ENCODE results near the gene TTYH3. TPM values are rescaled to one million over a fixed set of nuclear protein-coding genes. Genes with fewer than 3 reads are reported as not detected.

The TTYH3 gene
- total and polyA plus RNA-seq, 9 of the 15 experiments (the other 6 are each of a cell fraction or from before 2014, with no cell fraction given) = 0.01 to 5.5 (median 1.1) TPM

DNA sequence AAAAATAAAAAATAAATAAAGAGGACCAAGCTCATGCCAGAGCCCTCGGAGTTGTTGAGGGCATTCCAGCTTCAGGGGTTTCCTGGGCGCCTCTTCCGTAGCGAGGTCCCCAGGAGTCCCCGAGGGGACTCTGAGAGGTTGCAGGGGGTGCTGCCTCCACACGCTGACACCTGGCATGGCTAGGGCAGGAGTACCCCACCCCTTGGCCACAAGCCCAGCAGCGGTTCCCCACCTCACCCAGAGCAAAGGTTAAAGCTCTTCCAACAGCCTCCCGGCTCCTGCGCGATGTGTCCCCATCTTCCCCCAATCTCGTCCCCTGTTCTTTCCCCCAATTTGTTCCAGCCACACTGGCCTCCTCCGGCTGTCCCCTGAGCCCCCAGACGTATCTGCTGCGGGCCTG, 60.8 kb downstream of the TTYH3 start (continued):
- TF ChIP-seq, protein P1, sequence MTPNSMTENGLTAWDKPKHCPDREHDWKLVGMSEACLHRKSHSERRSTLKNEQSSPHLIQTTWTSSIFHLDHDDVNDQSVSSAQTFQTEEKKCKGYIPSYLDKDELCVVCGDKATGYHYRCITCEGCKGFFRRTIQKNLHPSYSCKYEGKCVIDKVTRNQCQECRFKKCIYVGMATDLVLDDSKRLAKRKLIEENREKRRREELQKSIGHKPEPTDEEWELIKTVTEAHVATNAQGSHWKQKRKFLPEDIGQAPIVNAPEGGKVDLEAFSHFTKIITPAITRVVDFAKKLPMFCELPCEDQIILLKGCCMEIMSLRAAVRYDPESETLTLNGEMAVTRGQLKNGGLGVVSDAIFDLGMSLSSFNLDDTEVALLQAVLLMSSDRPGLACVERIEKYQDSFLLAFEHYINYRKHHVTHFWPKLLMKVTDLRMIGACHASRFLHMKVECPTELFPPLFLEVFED (CRISPR knock-in tag; conservative IDR thresholded peaks at IDR 0.05) = no peak
- no peak for TF ChIP-seq MEIS2 (IDR thresholded peaks at IDR 0.05; ENCODE audit: partially characterized antibody)
- TF ChIP-seq, protein P2, sequence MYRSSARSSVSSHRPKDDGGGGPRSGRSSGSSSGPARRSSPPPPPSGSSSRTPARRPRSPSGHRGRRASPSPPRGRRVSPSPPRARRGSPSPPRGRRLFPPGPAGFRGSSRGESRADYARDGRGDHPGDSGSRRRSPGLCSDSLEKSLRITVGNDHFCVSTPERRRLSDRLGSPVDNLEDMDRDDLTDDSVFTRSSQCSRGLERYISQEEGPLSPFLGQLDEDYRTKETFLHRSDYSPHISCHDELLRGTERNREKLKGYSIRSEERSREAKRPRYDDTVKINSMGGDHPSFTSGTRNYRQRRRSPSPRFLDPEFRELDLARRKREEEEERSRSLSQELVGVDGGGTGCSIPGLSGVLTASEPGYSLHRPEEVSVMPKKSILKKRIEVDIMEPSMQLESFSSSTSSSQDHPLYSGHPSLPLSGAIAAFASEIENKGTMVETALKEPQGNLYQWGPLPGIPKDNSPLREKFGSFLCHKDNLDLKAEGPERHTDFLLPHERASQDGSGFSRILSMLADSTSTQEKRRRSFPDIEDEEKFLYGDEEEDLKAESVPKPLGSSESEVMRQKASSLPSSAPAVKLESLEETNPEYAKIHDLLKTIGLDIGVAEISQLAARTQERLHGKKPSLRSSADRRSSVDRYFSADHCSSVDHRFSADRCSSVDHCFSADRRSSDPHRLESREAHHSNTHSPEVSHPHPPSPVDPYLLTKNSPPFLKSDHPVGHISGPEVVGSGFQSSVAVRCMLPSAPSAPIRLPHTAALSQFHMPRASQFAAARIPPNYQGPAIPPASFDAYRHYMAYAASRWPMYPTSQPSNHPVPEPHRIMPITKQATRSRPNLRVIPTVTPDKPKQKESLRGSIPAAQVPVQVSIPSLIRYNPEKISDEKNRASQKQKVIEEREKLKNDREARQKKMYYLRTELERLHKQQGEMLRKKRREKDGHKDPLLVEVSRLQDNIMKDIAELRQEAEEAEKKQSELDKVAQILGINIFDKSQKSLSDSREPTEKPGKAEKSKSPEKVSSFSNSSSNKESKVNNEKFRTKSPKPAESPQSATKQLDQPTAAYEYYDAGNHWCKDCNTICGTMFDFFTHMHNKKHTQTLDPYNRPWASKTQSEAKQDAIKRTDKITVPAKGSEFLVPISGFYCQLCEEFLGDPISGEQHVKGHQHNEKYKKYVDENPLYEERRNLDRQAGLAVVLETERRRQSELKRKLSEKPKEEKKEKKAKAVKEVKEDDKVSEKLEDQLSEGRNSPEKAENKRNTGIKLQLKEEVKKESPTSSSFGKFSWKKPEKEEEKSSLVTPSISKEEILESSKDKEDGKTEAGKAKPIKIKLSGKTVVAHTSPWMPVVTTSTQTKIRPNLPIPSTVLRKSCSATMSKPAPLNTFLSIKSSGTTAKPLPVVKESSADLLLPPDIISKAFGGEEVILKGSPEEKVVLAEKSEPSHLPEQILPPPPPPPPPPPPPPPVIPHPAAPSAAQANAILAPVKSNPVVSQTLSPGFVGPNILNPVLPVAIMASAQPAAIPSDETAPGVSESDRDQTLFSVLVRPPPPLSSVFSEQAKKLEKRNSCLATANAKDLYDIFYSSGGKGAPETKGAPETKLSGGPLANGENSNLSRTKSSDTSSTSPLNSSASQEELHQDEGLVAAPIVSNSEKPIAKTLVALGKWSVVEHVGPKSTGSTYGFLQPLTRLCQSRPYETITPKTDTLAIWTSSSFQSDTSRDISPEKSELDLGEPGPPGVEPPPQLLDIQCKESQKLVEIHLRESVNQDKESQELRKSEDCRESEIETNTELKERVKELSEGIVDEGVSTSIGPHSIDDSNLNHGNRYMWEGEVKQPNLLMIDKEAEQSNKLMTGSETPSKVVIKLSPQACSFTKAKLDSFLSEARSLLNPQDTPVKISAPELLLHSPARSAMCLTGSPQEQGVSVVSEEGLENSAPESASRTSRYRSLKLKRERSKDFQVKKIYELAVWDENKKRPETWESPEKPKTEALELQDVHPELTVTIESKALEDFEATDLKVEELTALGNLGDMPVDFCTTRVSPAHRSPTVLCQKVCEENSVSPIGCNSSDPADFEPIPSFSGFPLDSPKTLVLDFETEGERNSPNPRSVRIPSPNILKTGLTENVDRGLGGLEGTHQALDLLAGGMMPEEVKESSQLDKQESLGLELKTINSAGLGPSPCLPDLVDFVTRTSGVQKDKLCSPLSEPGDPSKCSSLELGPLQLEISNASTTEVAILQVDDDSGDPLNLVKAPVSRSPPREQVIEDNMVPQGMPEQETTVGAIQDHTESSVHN (IDR thresholded peaks at IDR 0.05; ENCODE audit: borderline replicate concordance in 1 of 2, low read depth in 1 of 2) = no peak
- TF ChIP-seq SRSF9 (IDR thresholded peaks at IDR 0.05; ENCODE audit: borderline replicate concordance, low read depth, low read length) = no peak
- TF ChIP-seq, protein P3, sequence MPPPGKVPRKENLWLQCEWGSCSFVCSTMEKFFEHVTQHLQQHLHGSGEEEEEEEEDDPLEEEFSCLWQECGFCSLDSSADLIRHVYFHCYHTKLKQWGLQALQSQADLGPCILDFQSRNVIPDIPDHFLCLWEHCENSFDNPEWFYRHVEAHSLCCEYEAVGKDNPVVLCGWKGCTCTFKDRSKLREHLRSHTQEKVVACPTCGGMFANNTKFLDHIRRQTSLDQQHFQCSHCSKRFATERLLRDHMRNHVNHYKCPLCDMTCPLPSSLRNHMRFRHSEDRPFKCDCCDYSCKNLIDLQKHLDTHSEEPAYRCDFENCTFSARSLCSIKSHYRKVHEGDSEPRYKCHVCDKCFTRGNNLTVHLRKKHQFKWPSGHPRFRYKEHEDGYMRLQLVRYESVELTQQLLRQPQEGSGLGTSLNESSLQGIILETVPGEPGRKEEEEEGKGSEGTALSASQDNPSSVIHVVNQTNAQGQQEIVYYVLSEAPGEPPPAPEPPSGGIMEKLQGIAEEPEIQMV (tag; conservative IDR thresholded peaks at IDR 0.05; ENCODE audit: low read depth) = no peak
- TF ChIP-seq GABPB1 (CRISPR knock-in tag; IDR thresholded peaks at IDR 0.05) = no peak
- TF ChIP-seq ZNF24 (IDR thresholded peaks at IDR 0.05) = no peak
